Spleen (tissue), 13 donors: ENCODE measurements around the gene KIF3B. TPM values are rescaled to one million over a fixed set of nuclear protein-coding genes. Genes with fewer than 3 reads are reported as not detected.

ENCODE experiments used
- DNase-seq: peaks from one replicate; pipeline ENCODE4 v3.0.0-alpha.2; 2020
- H3K27ac ChIP-seq, 8 donors: fragments of 200-600 bp; sonication (generic) in 7 of 8; 1 replicate in 4 of 8; 2 replicates in 4 of 8; pipeline versions ENCODE4 v1.5.0 to v1.8.0; 2016 to 2021; ENCODE audit warnings: inconsistent platforms in 4 of 8, mild to moderate bottlenecking in 4 of 8, moderate library complexity in 1 of 8
- H3K27me3 ChIP-seq, 7 donors: fragments of 200-600 bp; sonication (generic) in 6 of 7; replicated peaks in 1 of 7; 1 replicate in 4 of 7; 2 replicates in 3 of 7; pipeline versions ENCODE4 v1.5.0 to v1.8.0; 2016 to 2021; ENCODE audit warnings: inconsistent platforms in 3 of 7, mild to moderate bottlenecking in 1 of 7
- H3K36me3 ChIP-seq, 6 donors: fragments of 200-600 bp; sonication (generic) in 5 of 6; 1 replicate in 4 of 6; 2 replicates in 2 of 6; pipeline versions ENCODE4 v1.5.0 to v1.8.0; 2016 to 2021; ENCODE audit warnings: inconsistent platforms in 2 of 6
- H3K4me1 ChIP-seq, 6 donors: fragments of 200-600 bp; sonication (generic) in 5 of 6; 1 replicate in 3 of 6; 2 replicates in 3 of 6; pipeline versions ENCODE4 v1.5.0 to v1.8.0; 2016 to 2021; ENCODE audit warnings: inconsistent platforms in 3 of 6
- H3K4me3 ChIP-seq, 8 donors: fragments of 200-600 bp; sonication (generic) in 7 of 8; 1 replicate in 4 of 8; 2 replicates in 4 of 8; pipeline versions ENCODE4 v1.5.0 to v1.8.0; 2016 to 2021; ENCODE audit warnings: inconsistent platforms in 4 of 8, mild to moderate bottlenecking in 4 of 8, moderate library complexity in 2 of 8
- H3K9me3 ChIP-seq, 8 donors: fragments of 200-600 bp; sonication (generic) in 7 of 8; 1 replicate in 4 of 8; 2 replicates in 4 of 8; pipeline versions ENCODE4 v1.5.0 to v1.8.0; 2016 to 2021; ENCODE audit warnings: inconsistent platforms in 4 of 8
- POLR2A ChIP-seq, 3 donors: fragments of 450-650 bp; IDR thresholded peaks; one replicate each; pipeline ENCODE4 v1.5.1; 2017; ENCODE audit warnings: antibody characterized with exemption in 3 of 3, mild to moderate bottlenecking in 1 of 3
- POLR2AphosphoS5 ChIP-seq, 3 donors: sonication (generic); formaldehyde crosslinking; IDR thresholded peaks; one replicate each; pipeline ENCODE4 v1.5.1; 2017; ENCODE audit warnings: antibody characterized with exemption in 3 of 3
- WGBS, 5 donors: extraction: QIAGEN DNeasy Blood & Tissue Kit in 3 of 5; methylation state at CpG; one replicate each; pipeline versions ENCODE4 v1.1.5 to v1.1.7; 2013 to 2018; 5-methylcytosine and 5-hydroxymethylcytosine counted together
- intact Hi-C: fragments of 100-400 bp; cut with DNase I; formaldehyde crosslinking; loops from one replicate; pipeline ENCODE4 v1.15.0; 2023; ENCODE audit warnings: low total_unique reads
- long read RNA-seq, 2 donors: transcript quantifications; one replicate each; lab custom pipeline, GENCODE V29; 2026
- polyA plus RNA-seq, 3 donors: library from polyadenylated mRNA; stranded (reverse); fragments of 200-250 nt; gene quantifications; one replicate each; pipeline ENCODE4 v1.2.1, GENCODE V29; 2013
- total RNA-seq, 7 donors: library from RNA; depleted of rRNA in 3 of 7; stranded (reverse); fragments of >200 nt in 3 of 7; fragmentation: NEBNext Ultra II Directional in 4 of 7; extraction: Animal tissue kit (Norgen Biotek cat#: 25700) in 4 of 7; gene quantifications; one replicate each; pipeline versions ENCODE4 v1.1.0 to v1.2.1, GENCODE V29; 2016 to 2021
- TF ChIP-seq, protein P1 (sequence below), 11 experiments: fragments of 200-600 bp in 7 of 11; fragments of 450-650 bp in 4 of 11; sonication (generic) in 4 of 11; IDR thresholded peaks in 8 of 11; conservative IDR thresholded peaks in 3 of 11; 1 replicate in 7 of 11; 2 replicates in 4 of 11; pipeline versions ENCODE4 v1.4.0 to v1.8.0; 2016 to 2021; ENCODE audit warnings: antibody characterized with exemption in 11 of 11, inconsistent platforms in 4 of 11, mild to moderate bottlenecking in 1 of 11
- donor health status: healthy with polysubstance abuse.
- donor health status: DM: no; HTN: no; CAD: no; lungs with moderate emphysema.
- donor health status: DM: no; HTN: no; CAD: no.
- donor health status: Bipolar disorder and iron deficiency.
- donor health status: healthy.
- donor health status: DM: no; HTN: no; CAD: no.
- donor health status: DM: yes; HTN: yes; CAD: no.

Gene KIF3B
- 10 to 100 TPM; 19.2 to 25.9 (median 23.9) TPM for total RNA-seq
- polyA plus RNA-seq, result 1 to 10 TPM; 3.8 to 7.3 (median 4.7) TPM
- long read RNA-seq, donor 1, partial matches to known transcripts, result 6 of 6 reads
- long read RNA-seq, donor 1, other reads (novel, unspliced or antisense), result 0 of 6 reads
- long read RNA-seq, donor 2, result 0 reads

DNA sequence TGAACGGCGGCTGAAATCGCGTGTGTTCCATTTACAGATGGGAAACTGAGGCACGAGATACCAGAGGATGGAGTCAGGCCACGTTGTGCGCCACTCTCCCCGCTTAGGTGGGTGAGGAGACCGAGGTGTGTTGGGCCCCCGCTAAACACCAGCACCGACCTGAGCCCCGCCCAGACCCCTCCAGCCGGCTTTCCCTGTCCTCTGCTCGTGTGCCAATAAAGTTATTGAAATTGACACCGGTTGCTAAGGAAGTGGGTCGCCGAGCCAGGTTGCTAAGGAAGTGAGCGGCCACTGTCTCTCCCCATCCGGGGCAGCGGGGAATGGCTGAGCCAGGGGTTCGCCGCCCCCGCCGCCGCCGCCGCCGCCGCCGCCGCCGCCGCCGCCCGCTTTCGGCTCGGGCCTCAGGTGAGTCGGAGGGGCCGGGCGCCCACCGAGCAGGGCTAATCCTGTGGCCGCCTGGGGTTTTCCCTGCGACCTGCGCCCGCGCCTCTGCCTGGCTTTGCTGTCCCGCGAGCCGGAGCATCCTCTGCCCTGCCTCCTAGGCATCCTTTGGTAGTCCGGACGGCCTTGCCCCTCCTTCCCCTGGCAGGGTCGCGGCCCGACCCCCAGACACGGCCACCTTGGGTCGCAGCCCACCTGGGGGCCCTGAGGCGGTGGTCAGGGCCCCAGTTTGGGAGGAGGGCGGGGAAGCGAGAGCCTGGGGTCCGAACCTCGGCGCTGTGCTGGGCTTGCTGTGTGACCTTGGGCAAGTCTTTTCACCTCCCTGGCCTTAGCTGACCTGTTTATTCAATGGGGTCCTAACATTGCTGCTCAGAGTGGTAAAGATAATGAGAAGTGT is at the start of gene KIF3B:
Gene KIF3B (plus strand): TSS at position 291 of the 838 bp plus-strand sequence. CDS start 32,127 bp downstream, outside the sequence.
- peaks cover 0 to 3% (median 0%) of the 10 kb centered on the region in 8 donors for H3K9me3 ChIP-seq
- H3K27me3 ChIP-seq, result no peaks in the 10 kb centered on the region
- H3K36me3 ChIP-seq, result peaks cover 0 to 11% (median 0%) of the 10 kb centered on the region in 6 donors
- 1 to 8% (median 2%) methylated on average over 18 to 62 of the region's 62 CpGs for WGBS, 5 donors
- H3K4me3 ChIP-seq, result peak within 1 kb of the TSS; percentile 80 to 97 (median 94)
- peaks cover 10 to 69% (median 38%) of the 10 kb centered on the region in 6 donors for H3K4me1 ChIP-seq
- no peak for TF ChIP-seq POLR2A (IDR thresholded peaks at IDR 0.05)
- TF ChIP-seq, protein P1, sequence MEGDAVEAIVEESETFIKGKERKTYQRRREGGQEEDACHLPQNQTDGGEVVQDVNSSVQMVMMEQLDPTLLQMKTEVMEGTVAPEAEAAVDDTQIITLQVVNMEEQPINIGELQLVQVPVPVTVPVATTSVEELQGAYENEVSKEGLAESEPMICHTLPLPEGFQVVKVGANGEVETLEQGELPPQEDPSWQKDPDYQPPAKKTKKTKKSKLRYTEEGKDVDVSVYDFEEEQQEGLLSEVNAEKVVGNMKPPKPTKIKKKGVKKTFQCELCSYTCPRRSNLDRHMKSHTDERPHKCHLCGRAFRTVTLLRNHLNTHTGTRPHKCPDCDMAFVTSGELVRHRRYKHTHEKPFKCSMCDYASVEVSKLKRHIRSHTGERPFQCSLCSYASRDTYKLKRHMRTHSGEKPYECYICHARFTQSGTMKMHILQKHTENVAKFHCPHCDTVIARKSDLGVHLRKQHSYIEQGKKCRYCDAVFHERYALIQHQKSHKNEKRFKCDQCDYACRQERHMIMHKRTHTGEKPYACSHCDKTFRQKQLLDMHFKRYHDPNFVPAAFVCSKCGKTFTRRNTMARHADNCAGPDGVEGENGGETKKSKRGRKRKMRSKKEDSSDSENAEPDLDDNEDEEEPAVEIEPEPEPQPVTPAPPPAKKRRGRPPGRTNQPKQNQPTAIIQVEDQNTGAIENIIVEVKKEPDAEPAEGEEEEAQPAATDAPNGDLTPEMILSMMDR (IDR thresholded peaks at IDR 0.05 in 8 of 11, conservative IDR thresholded peaks at IDR 0.05 in 3 of 11), result no peak
- peak; percentile 56 to 80 (median 75) for TF ChIP-seq POLR2AphosphoS5 (IDR thresholded peaks at IDR 0.05)
- H3K27ac ChIP-seq, result peak within 1 kb of the TSS; percentile 53 to 90 (median 83)
- intact Hi-C loops, result no loop called here
- DNase-seq, result peak; percentile 95

DNA sequence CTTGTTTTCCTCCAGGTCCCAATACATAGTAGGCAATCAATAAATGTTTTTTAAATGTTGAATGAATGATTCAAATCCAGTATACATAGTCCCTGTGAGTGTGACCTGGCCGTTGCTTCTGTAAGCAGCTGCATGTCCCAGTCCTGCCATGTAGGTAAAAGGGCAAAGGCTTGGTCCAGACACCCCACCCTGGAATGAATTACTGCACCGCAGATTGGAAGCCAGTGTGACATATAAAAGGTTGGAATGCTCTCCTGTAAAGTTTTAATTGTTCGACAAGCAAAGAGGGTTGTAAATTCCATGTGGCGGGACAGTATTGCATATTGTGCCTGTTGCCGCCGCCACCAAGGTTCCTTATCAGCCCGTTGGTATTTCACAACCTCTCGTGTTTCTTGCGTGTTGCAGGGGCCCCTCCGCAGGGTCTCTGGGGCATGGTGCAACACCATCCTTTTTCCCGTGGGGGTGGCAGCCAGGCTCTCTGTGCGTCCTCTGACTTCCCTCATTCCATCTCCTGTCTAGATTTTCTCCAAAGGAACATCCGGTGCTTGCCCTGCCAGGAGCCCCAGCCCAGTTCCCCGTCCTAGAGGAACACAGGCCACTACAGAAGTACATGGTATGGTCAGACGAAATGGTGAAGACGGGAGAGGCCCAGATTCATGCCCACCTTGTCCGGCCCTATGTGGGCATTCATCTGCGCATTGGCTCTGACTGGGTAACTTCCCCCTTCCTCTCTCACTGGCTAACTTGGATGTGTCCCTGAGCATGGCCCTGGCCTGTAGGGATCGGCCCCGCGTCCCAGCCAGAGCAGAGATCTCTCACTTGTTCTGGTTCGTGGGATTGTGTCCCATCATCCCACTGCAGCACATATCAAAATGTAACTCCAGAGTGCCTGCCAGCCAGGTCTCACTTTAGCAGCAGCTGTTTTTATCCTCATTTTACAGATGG is 49.4 kb upstream of the KIF3B start:
- DNase-seq, result peak; percentile 74
- peaks cover 0 to 87% (median 49%) of the 10 kb centered on the region in 6 donors for H3K36me3 ChIP-seq

DNA sequence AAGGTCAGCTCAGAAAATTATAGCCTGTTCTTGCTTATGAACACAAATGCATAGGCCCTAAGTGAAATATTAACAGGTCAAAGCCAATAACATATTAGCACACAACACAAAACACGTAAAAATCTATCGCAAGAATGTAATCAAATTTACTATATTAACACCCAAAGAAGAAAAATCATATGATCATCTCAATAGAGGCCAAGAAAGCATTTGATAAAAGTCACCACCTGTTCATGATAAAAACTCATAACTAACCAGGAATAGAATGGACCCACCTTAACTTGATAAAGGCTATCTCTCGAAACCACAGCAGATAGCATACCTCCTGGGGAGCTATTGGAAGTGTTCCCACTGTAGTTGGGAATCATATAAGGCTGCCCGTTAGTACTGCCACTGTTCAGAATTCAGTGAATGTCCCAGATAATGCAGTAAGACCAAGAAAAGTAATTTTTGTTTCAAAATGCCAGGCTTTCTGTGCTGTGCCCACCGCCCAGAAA is 48.2 kb upstream of the KIF3B start:
- intact Hi-C loops, result no loop called here
- no peaks in the 10 kb centered on the region for H3K27me3 ChIP-seq
- no peak overlapping the region for H3K27ac ChIP-seq
- no peak overlapping the region for H3K4me3 ChIP-seq
- peaks cover 11 to 49% (median 25%) of the 10 kb centered on the region in 6 donors for H3K4me1 ChIP-seq
- H3K36me3 ChIP-seq, result peaks cover 0 to 87% (median 48%) of the 10 kb centered on the region in 6 donors
- no peak for DNase-seq
- TF ChIP-seq POLR2AphosphoS5 (IDR thresholded peaks at IDR 0.05), result no peak
- no peak for TF ChIP-seq POLR2A (IDR thresholded peaks at IDR 0.05)
- TF ChIP-seq, protein P1 (IDR thresholded peaks at IDR 0.05 in 8 of 11, conservative IDR thresholded peaks at IDR 0.05 in 3 of 11), result no peak
- H3K9me3 ChIP-seq, result no peaks in the 10 kb centered on the region
- 90 to 100% (median 94%) methylated on average over 5 of the region's 5 CpGs for WGBS, 5 donors

More for the DNA sequence above, 49.4 kb upstream of the KIF3B start:
- WGBS, 5 donors, result 58 to 87% (median 73%) methylated on average over 22 of the region's 22 CpGs
- peaks cover 11 to 36% (median 21%) of the 10 kb centered on the region in 6 donors for H3K4me1 ChIP-seq
- TF ChIP-seq, protein P1 (IDR thresholded peaks at IDR 0.05 in 8 of 11, conservative IDR thresholded peaks at IDR 0.05 in 3 of 11), result no peak
- TF ChIP-seq POLR2A (IDR thresholded peaks at IDR 0.05) (no peak), POLR2AphosphoS5 (IDR thresholded peaks at IDR 0.05) (no peak)
- H3K9me3 ChIP-seq, result no peaks in the 10 kb centered on the region
- H3K27me3 ChIP-seq, result no peaks in the 10 kb centered on the region
- no peak overlapping the region for H3K4me3 ChIP-seq
- intact Hi-C loops, result no loop called here
- H3K27ac ChIP-seq, result peak overlapping the region in 4 of 8 donors; percentile 13 to 59 (median 23)
